HEK293 (cell line): ENCODE results near the gene GPR162.

Source experiments
- CTCF ChIA-PET: fragments of 350-600 bp; formaldehyde crosslinking; extraction: SDS; loops from one replicate; lab custom pipeline; 2021; ENCODE audit warnings: antibody characterized with exemption; lab: Yijun Ruan, JAX
- POLR2A ChIA-PET: fragments of 300-600 bp; formaldehyde crosslinking; extraction: SDS; loops from one replicate; lab custom pipeline; 2020; ENCODE audit warnings: antibody characterized with exemption, inconsistent platforms; lab: Yijun Ruan, JAX
- H3K27ac ChIP-seq: fragments of 200-500 bp; sonication (Bioruptor generic); 2 replicates; pipeline ENCODE4 v1.5.1; 2014; ENCODE audit warnings: low read depth, low read length, control low read depth, inconsistent platforms; ENCODE audit errors: extremely low read depth
- H3K36me3 ChIP-seq, 2 experiments: fragments of 200-500 bp in 1 of 2; sonication (Bioruptor generic) in 1 of 2; 1 replicate in 1 of 2; 2 replicates in 1 of 2; pipeline ENCODE4 v1.5.1; 2014 to 2017; ENCODE audit warnings: inconsistent platforms in 2 of 2, low read length in 2 of 2; ENCODE audit not compliant: control insufficient read depth in 2 of 2, insufficient read depth in 1 of 2
- H3K4me1 ChIP-seq: fragments of 200-500 bp; sonication (Bioruptor generic); 2 replicates; pipeline ENCODE4 v1.5.1; 2014; ENCODE audit warnings: mild to moderate bottlenecking, low read length, inconsistent platforms; ENCODE audit not compliant: control insufficient read depth, insufficient read depth
- H3K4me3 ChIP-seq: 2 replicates; pipeline ENCODE4 v1.5.1; 2011; ENCODE audit warnings: low read depth, mild to moderate bottlenecking, control low read depth, low read length, moderate library complexity
- H3K9me3 ChIP-seq: fragments of 200-500 bp; sonication (Bioruptor generic); 2 replicates; pipeline ENCODE4 v1.5.1; 2014; ENCODE audit warnings: low read depth, low read length, inconsistent platforms; ENCODE audit not compliant: control insufficient read depth, insufficient read depth
- FEZF1 ChIP-seq: fragments of 450-650 bp; formaldehyde crosslinking; IDR thresholded peaks from 2 replicates; pipeline ENCODE4 v1.5.1; 2016; ENCODE audit warnings: missing biosample characterization, missing genetic modification characterization
- TSHZ1 ChIP-seq: fragments of 450-650 bp; formaldehyde crosslinking; IDR thresholded peaks from 2 replicates; pipeline ENCODE4 v1.5.1; 2016; ENCODE audit warnings: missing biosample characterization, missing genetic modification characterization, borderline replicate concordance
- ZBTB20 ChIP-seq: fragments of 450-650 bp; formaldehyde crosslinking; IDR thresholded peaks from 2 replicates; pipeline ENCODE4 v1.5.1; 2016; ENCODE audit warnings: missing biosample characterization, missing genetic modification characterization
- ZNF600 ChIP-seq: fragments of 450-650 bp; formaldehyde crosslinking; IDR thresholded peaks from 2 replicates; pipeline ENCODE4 v1.5.1; 2016; ENCODE audit warnings: missing biosample characterization, missing genetic modification characterization
- ZNF701 ChIP-seq: fragments of 450-650 bp; formaldehyde crosslinking; IDR thresholded peaks from 2 replicates; pipeline ENCODE4 v1.5.1; 2016; ENCODE audit warnings: missing biosample characterization, missing genetic modification characterization
- TF ChIP-seq, protein P1 (sequence below): fragments of 450-650 bp; formaldehyde crosslinking; IDR thresholded peaks from 2 replicates; pipeline ENCODE4 v1.5.1; 2016; ENCODE audit warnings: missing biosample characterization, missing genetic modification characterization
- TF ChIP-seq, protein P2 (sequence below): fragments of 450-650 bp; formaldehyde crosslinking; IDR thresholded peaks from 2 replicates; pipeline ENCODE4 v1.5.1; 2016; ENCODE audit warnings: missing biosample characterization, missing genetic modification characterization, borderline replicate concordance
- TF ChIP-seq, protein P3 (sequence below): fragments of 450-650 bp; formaldehyde crosslinking; conservative IDR thresholded peaks from 2 replicates; pipeline ENCODE4 v1.5.1; 2016; ENCODE audit warnings: low read depth, missing biosample characterization, missing genetic modification characterization

The GPR162 gene

DNA sequence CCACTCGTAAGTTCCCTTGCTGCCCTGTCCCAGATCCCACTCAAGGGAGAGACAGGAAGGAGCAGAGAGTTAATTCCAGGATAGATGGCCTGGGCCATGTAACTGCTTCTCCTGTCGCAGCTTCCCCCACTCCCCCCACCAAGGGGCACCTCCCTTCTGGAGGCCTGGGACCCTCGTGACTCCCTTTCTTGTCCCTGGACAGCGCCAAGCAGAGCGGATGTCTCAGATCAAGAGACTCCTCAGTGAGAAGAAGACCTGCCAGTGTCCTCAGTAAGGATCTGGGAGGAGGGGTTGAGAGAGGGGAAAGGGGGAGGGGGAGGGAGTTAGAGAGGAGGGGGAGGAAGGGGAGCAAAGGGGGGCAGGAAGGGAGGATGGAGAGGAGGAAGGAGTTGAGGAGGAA lies 3.0 kb upstream of the GPR162 start:
- peaks cover 6% of the 10 kb centered on the region; the same call in 1 of the 2 replicates for H3K4me1 ChIP-seq
- ChIA-PET CTCF (interaction anchor here (2.0 kb wide), 1 partner anchor 66 kb away, joined by 9 read pairs; the partner anchor contains the start of gene MLF2), POLR2A (no interaction called here)
- H3K4me3 ChIP-seq: no peak overlapping the region
- no peak for TF ChIP-seq ZBTB20 (tag by site-specific recombination)
- TF ChIP-seq, protein P1, sequence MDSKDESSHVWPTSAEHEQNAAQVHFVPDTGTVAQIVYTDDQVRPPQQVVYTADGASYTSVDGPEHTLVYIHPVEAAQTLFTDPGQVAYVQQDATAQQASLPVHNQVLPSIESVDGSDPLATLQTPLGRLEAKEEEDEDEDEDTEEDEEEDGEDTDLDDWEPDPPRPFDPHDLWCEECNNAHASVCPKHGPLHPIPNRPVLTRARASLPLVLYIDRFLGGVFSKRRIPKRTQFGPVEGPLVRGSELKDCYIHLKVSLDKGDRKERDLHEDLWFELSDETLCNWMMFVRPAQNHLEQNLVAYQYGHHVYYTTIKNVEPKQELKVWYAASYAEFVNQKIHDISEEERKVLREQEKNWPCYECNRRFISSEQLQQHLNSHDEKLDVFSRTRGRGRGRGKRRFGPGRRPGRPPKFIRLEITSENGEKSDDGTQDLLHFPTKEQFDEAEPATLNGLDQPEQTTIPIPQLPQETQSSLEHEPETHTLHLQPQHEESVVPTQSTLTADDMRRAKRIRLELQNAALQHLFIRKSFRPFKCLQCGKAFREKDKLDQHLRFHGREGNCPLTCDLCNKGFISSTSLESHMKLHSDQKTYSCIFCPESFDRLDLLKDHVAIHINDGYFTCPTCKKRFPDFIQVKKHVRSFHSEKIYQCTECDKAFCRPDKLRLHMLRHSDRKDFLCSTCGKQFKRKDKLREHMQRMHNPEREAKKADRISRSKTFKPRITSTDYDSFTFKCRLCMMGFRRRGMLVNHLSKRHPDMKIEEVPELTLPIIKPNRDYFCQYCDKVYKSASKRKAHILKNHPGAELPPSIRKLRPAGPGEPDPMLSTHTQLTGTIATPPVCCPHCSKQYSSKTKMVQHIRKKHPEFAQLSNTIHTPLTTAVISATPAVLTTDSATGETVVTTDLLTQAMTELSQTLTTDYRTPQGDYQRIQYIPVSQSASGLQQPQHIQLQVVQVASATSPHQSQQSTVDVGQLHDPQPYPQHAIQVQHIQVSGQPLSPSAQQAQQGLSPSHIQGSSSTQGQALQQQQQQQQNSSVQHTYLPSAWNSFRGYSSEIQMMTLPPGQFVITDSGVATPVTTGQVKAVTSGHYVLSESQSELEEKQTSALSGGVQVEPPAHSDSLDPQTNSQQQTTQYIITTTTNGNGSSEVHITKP (tag by site-specific recombination): no peak
- TF ChIP-seq, protein P2, sequence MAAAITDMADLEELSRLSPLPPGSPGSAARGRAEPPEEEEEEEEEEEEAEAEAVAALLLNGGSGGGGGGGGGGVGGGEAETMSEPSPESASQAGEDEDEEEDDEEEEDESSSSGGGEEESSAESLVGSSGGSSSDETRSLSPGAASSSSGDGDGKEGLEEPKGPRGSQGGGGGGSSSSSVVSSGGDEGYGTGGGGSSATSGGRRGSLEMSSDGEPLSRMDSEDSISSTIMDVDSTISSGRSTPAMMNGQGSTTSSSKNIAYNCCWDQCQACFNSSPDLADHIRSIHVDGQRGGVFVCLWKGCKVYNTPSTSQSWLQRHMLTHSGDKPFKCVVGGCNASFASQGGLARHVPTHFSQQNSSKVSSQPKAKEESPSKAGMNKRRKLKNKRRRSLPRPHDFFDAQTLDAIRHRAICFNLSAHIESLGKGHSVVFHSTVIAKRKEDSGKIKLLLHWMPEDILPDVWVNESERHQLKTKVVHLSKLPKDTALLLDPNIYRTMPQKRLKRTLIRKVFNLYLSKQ (tag by site-specific recombination): no peak
- no peak for TF ChIP-seq FEZF1 (tag by site-specific recombination)
- no peak for TF ChIP-seq ZNF701 (tag by site-specific recombination)
- no peak for TF ChIP-seq TSHZ1 (tag by site-specific recombination)
- H3K9me3 ChIP-seq: no peaks in the 10 kb centered on the region
- no peaks in the 10 kb centered on the region for H3K36me3 ChIP-seq
- H3K27ac ChIP-seq: no peak overlapping the region

GRCh38 chr12:6819106-6820030 lies 2.3 kb upstream of the GPR162 start:
- Histone ChIP-seq H3K9me3 (no peaks in the 10 kb centered on the region), H3K36me3 (peaks cover 0 to 3% of the 10 kb centered on the region in 2 experiments; a peak in 1 of 3 replicates), H3K27ac (no peak overlapping the region), H3K4me1 (peaks cover 6% of the 10 kb centered on the region; the same call in 1 of the 2 replicates), H3K4me3 (no peak overlapping the region)
- POLR2A ChIA-PET: no interaction called here
- TF ChIP-seq ZNF600 (tag by site-specific recombination): 0 out of 2 replicates have a peak, but pooled peaks have one; percentile 16
- TF ChIP-seq, protein P3, sequence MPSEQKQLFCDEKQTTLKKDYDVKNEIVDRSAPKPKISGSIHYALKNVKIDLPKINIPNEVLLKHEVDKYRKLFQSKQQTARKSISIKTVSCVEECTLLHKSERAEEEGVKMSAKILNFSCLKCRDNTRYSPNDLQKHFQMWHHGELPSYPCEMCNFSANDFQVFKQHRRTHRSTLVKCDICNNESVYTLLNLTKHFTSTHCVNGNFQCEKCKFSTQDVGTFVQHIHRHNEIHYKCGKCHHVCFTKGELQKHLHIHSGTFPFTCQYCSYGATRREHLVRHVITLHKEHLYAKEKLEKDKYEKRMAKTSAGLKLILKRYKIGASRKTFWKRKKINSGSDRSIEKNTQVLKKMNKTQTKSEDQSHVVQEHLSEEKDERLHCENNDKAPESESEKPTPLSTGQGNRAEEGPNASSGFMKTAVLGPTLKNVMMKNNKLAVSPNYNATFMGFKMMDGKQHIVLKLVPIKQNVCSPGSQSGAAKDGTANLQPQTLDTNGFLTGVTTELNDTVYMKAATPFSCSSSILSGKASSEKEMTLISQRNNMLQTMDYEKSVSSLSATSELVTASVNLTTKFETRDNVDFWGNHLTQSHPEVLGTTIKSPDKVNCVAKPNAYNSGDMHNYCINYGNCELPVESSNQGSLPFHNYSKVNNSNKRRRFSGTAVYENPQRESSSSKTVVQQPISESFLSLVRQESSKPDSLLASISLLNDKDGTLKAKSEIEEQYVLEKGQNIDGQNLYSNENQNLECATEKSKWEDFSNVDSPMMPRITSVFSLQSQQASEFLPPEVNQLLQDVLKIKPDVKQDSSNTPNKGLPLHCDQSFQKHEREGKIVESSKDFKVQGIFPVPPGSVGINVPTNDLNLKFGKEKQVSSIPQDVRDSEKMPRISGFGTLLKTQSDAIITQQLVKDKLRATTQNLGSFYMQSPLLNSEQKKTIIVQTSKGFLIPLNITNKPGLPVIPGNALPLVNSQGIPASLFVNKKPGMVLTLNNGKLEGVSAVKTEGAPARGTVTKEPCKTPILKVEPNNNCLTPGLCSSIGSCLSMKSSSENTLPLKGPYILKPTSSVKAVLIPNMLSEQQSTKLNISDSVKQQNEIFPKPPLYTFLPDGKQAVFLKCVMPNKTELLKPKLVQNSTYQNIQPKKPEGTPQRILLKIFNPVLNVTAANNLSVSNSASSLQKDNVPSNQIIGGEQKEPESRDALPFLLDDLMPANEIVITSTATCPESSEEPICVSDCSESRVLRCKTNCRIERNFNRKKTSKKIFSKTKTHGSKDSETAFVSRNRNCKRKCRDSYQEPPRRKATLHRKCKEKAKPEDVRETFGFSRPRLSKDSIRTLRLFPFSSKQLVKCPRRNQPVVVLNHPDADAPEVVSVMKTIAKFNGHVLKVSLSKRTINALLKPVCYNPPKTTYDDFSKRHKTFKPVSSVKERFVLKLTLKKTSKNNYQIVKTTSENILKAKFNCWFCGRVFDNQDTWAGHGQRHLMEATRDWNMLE (tag by site-specific recombination): no peak
- CTCF ChIA-PET: interaction anchor here (1.4 to 2.0 kb wide), 2 partner anchors 53 to 67 kb away, joined by 5 to 9 read pairs; partner anchors contain the start of genes MLF2 and PTMS
